ENCODE measurements around the gene HIPK2.

HIPK2 gene

GRCh38 chr7:139703487-139704307 lies 74.1 kb downstream of the HIPK2 start:
- ChIA-PET POLR2A (no interaction called here), CTCF (no interaction called here)
- Histone ChIP-seq H3K27ac (ENCODE audit: insufficient read depth in 1 of 2, low read depth in 1 of 2, low read length in 2 of 2, poor library complexity in 1 of 2, severe bottlenecking in 2 of 2) (no peak overlapping the region), H3K36me3 (ENCODE audit: control insufficient read depth in 4 of 4, insufficient read depth in 4 of 4, low read length in 3 of 4) (peaks cover 2 to 15% (median 7%) of the 10 kb centered on the region in 4 experiments), H3K9me3 (ENCODE audit: control extremely low read depth in 1 of 5, control insufficient read depth in 4 of 5, insufficient read depth in 2 of 5, low read depth in 1 of 5, low read length in 4 of 5) (no peaks in the 10 kb centered on the region), H3K4me3 (ENCODE audit: control insufficient read depth in 1 of 7, extremely low read depth in 1 of 7, insufficient read depth in 4 of 7, low read depth in 2 of 7, low read length in 6 of 7) (no peak overlapping the region), H3K4me1 (ENCODE audit: control extremely low read depth in 1 of 4, control insufficient read depth in 4 of 4, insufficient read depth in 4 of 4, low read length in 3 of 4) (peaks cover 0 to 21% (median 12%) of the 10 kb centered on the region in 4 experiments), H3K27me3 (replicated peaks in 2 of 5; ENCODE audit: control insufficient read depth in 4 of 5, insufficient read depth in 5 of 5, low read length in 4 of 5) (no peaks in the 10 kb centered on the region)
- 78% methylated on average over 3 of the region's 5 CpGs for WGBS (ENCODE audit: insufficient coverage)
- DNase-seq, result no peak

GRCh38 chr7:139702811-139703486 lies 74.8 kb downstream of the HIPK2 start:
- Histone ChIP-seq H3K36me3 (ENCODE audit: control insufficient read depth in 4 of 4, insufficient read depth in 4 of 4, low read length in 3 of 4) (peaks cover 2 to 15% (median 8%) of the 10 kb centered on the region in 4 experiments), H3K27ac (ENCODE audit: insufficient read depth in 1 of 2, low read depth in 1 of 2, low read length in 2 of 2, poor library complexity in 1 of 2, severe bottlenecking in 2 of 2) (peak overlapping the region in 1 of 2 experiments; percentile 2), H3K4me3 (ENCODE audit: control insufficient read depth in 1 of 7, extremely low read depth in 1 of 7, insufficient read depth in 4 of 7, low read depth in 2 of 7, low read length in 6 of 7) (peak overlapping the region in 1 of 7 experiments; percentile 2), H3K4me1 (ENCODE audit: control extremely low read depth in 1 of 4, control insufficient read depth in 4 of 4, insufficient read depth in 4 of 4, low read length in 3 of 4) (peaks cover 0 to 21% (median 12%) of the 10 kb centered on the region in 4 experiments), H3K9me3 (ENCODE audit: control extremely low read depth in 1 of 5, control insufficient read depth in 4 of 5, insufficient read depth in 2 of 5, low read depth in 1 of 5, low read length in 4 of 5) (no peaks in the 10 kb centered on the region), H3K27me3 (replicated peaks in 2 of 5; ENCODE audit: control insufficient read depth in 4 of 5, insufficient read depth in 5 of 5, low read length in 4 of 5) (no peaks in the 10 kb centered on the region)
- DNase-seq, result no peak
- ChIA-PET CTCF (interaction anchor here (0.7 to 1.1 kb wide), 2 partner anchors 52 to 55 kb away, joined by 3 read pairs; no protein-coding TSS in a partner anchor), POLR2A (no interaction called here)
- WGBS (ENCODE audit: insufficient coverage), result 73% methylated on average over 5 of the region's 10 CpGs

- H3K27ac ChIP-seq (ENCODE audit: insufficient read depth in 1 of 2, low read depth in 1 of 2, low read length in 2 of 2, poor library complexity in 1 of 2, severe bottlenecking in 2 of 2), result no peak overlapping the region
- CTCF ChIA-PET, result interaction anchor here (0.7 to 1.1 kb wide), 3 partner anchors 52 to 57 kb away, joined by 3 read pairs; no protein-coding TSS in a partner anchor
- peak; percentile 31 to 54 (median 36) for DNase-seq
- WGBS (ENCODE audit: insufficient coverage), result 3% methylated on average over 4 of the region's 8 CpGs
- H3K4me1 ChIP-seq (ENCODE audit: control extremely low read depth in 1 of 4, control insufficient read depth in 4 of 4, insufficient read depth in 4 of 4, low read length in 3 of 4), result peaks cover 0 to 21% (median 12%) of the 10 kb centered on the region in 4 experiments
- peaks cover 2 to 13% (median 8%) of the 10 kb centered on the region in 4 experiments for H3K36me3 ChIP-seq (ENCODE audit: control insufficient read depth in 4 of 4, insufficient read depth in 4 of 4, low read length in 3 of 4)
- H3K4me3 ChIP-seq (ENCODE audit: control insufficient read depth in 1 of 7, extremely low read depth in 1 of 7, insufficient read depth in 4 of 7, low read depth in 2 of 7, low read length in 6 of 7), result peak overlapping the region in 1 of 7 experiments; percentile 2
- H3K9me3 ChIP-seq (ENCODE audit: control extremely low read depth in 1 of 5, control insufficient read depth in 4 of 5, insufficient read depth in 2 of 5, low read depth in 1 of 5, low read length in 4 of 5), result no peaks in the 10 kb centered on the region
- H3K27me3 ChIP-seq (replicated peaks in 2 of 5; ENCODE audit: control insufficient read depth in 4 of 5, insufficient read depth in 5 of 5, low read length in 4 of 5), result no peaks in the 10 kb centered on the region
- POLR2A ChIA-PET, result interaction anchor here (0.7 kb wide), 1 partner anchor 70 kb away, joined by 3 read pairs; no protein-coding TSS in a partner anchor
These were observed 75.5 kb downstream of the HIPK2 start for GRCh38 chr7:139702313-139702731.

- ChIA-PET POLR2A (interaction anchor here (0.7 kb wide), 1 partner anchor 70 kb away, joined by 3 read pairs; no protein-coding TSS in a partner anchor), CTCF (interaction anchor here (0.9 to 1.1 kb wide), 2 partner anchors 54 to 56 kb away, joined by 3 read pairs; no protein-coding TSS in a partner anchor)
- H3K36me3 ChIP-seq (ENCODE audit: control insufficient read depth in 4 of 4, insufficient read depth in 4 of 4, low read length in 3 of 4), result peaks cover 2 to 10% (median 6%) of the 10 kb centered on the region in 4 experiments
- peak in 1 of 3 donors; percentile 33 for DNase-seq
- 73% methylated on average over 12 of the region's 12 CpGs for WGBS (ENCODE audit: insufficient coverage)
- H3K27ac ChIP-seq (ENCODE audit: insufficient read depth in 1 of 2, low read depth in 1 of 2, low read length in 2 of 2, poor library complexity in 1 of 2, severe bottlenecking in 2 of 2), result no peak overlapping the region
- no peak overlapping the region for H3K4me3 ChIP-seq (ENCODE audit: control insufficient read depth in 1 of 7, extremely low read depth in 1 of 7, insufficient read depth in 4 of 7, low read depth in 2 of 7, low read length in 6 of 7)
- peaks cover 0 to 25% (median 15%) of the 10 kb centered on the region in 4 experiments for H3K4me1 ChIP-seq (ENCODE audit: control extremely low read depth in 1 of 4, control insufficient read depth in 4 of 4, insufficient read depth in 4 of 4, low read length in 3 of 4)
- no peaks in the 10 kb centered on the region for H3K9me3 ChIP-seq (ENCODE audit: control extremely low read depth in 1 of 5, control insufficient read depth in 4 of 5, insufficient read depth in 2 of 5, low read depth in 1 of 5, low read length in 4 of 5)
- no peaks in the 10 kb centered on the region for H3K27me3 ChIP-seq (replicated peaks in 2 of 5; ENCODE audit: control insufficient read depth in 4 of 5, insufficient read depth in 5 of 5, low read length in 4 of 5)
These were observed 75.9 kb downstream of the HIPK2 start for GRCh38 chr7:139701908-139702307.

- Histone ChIP-seq H3K36me3 (ENCODE audit: control insufficient read depth in 4 of 4, insufficient read depth in 4 of 4, low read length in 3 of 4) (peaks cover 0 to 4% (median under 1%) of the 10 kb centered on the region in 4 experiments), H3K27me3 (replicated peaks in 2 of 5; ENCODE audit: control insufficient read depth in 4 of 5, insufficient read depth in 5 of 5, low read length in 4 of 5) (no peaks in the 10 kb centered on the region), H3K4me3 (ENCODE audit: control insufficient read depth in 1 of 7, extremely low read depth in 1 of 7, insufficient read depth in 4 of 7, low read depth in 2 of 7, low read length in 6 of 7) (no peak overlapping the region), H3K9me3 (ENCODE audit: control extremely low read depth in 1 of 5, control insufficient read depth in 4 of 5, insufficient read depth in 2 of 5, low read depth in 1 of 5, low read length in 4 of 5) (no peaks in the 10 kb centered on the region), H3K4me1 (ENCODE audit: control extremely low read depth in 1 of 4, control insufficient read depth in 4 of 4, insufficient read depth in 4 of 4, low read length in 3 of 4) (peaks cover 0 to 28% (median 22%) of the 10 kb centered on the region in 4 experiments), H3K27ac (ENCODE audit: insufficient read depth in 1 of 2, low read depth in 1 of 2, low read length in 2 of 2, poor library complexity in 1 of 2, severe bottlenecking in 2 of 2) (no peak overlapping the region)
- WGBS (ENCODE audit: insufficient coverage), result 95% methylated on average over 15 of the region's 16 CpGs
- CTCF ChIA-PET, result no interaction called here
- no peak for DNase-seq
- POLR2A ChIA-PET, result no interaction called here
These were observed 77.1 kb downstream of the HIPK2 start for GRCh38 chr7:139700505-139701235.

GRCh38 chr7:139699640-139700504 lies 77.9 kb downstream of the HIPK2 start:
- CTCF ChIA-PET, result interaction anchor here (1.0 kb wide), 1 partner anchor 9 kb away, joined by 3 read pairs; no protein-coding TSS in a partner anchor
- H3K27me3 ChIP-seq (replicated peaks in 2 of 5; ENCODE audit: control insufficient read depth in 4 of 5, insufficient read depth in 5 of 5, low read length in 4 of 5), result no peaks in the 10 kb centered on the region
- no peaks in the 10 kb centered on the region for H3K9me3 ChIP-seq (ENCODE audit: control extremely low read depth in 1 of 5, control insufficient read depth in 4 of 5, insufficient read depth in 2 of 5, low read depth in 1 of 5, low read length in 4 of 5)
- POLR2A ChIA-PET, result no interaction called here
- WGBS (ENCODE audit: insufficient coverage), result 94% methylated on average over 17 of the region's 18 CpGs
- no peak overlapping the region for H3K4me3 ChIP-seq (ENCODE audit: control insufficient read depth in 1 of 7, extremely low read depth in 1 of 7, insufficient read depth in 4 of 7, low read depth in 2 of 7, low read length in 6 of 7)
- DNase-seq, result no peak
- peaks cover 0 to 28% (median 22%) of the 10 kb centered on the region in 4 experiments for H3K4me1 ChIP-seq (ENCODE audit: control extremely low read depth in 1 of 4, control insufficient read depth in 4 of 4, insufficient read depth in 4 of 4, low read length in 3 of 4)
- H3K27ac ChIP-seq (ENCODE audit: insufficient read depth in 1 of 2, low read depth in 1 of 2, low read length in 2 of 2, poor library complexity in 1 of 2, severe bottlenecking in 2 of 2), result no peak overlapping the region
- H3K36me3 ChIP-seq (ENCODE audit: control insufficient read depth in 4 of 4, insufficient read depth in 4 of 4, low read length in 3 of 4), result peaks cover 0 to 4% (median 0%) of the 10 kb centered on the region in 4 experiments
